Activated B cell treated with CpG ODN at 0.5 μM for 24 hours (primary cell): ENCODE data around the gene SAMD14. TPM values are rescaled to one million over a fixed set of nuclear protein-coding genes. Genes with fewer than 3 reads are reported as not detected.

Experiments
- ATAC-seq: fragments of 200-7000 bp; cut with Tn5 transposase; one replicate; pipeline ENCODE4 v1.10.0; 2021; ENCODE audit warnings: low read depth, mild to moderate bottlenecking, moderate library complexity
- CTCF ChIA-PET: fragments of 350-600 bp; sonication (Branson Sonifier 250); formaldehyde crosslinking; loops from one replicate; lab custom pipeline; 2021; ENCODE audit warnings: antibody characterized with exemption; lab: Charles Lee
- POLR2A ChIA-PET: fragments of 350-600 bp; sonication (Branson Sonifier 250); formaldehyde crosslinking; loops from one replicate; lab custom pipeline; 2021; ENCODE audit warnings: antibody characterized with exemption; lab: Charles Lee
- DNase-seq: peaks from one replicate; pipeline ENCODE4 v3.0.0; 2022
- H3K27ac Mint-ChIP-seq: one replicate; pipeline ENCODE4 v1.8.0; 2020; ENCODE audit warnings: mixed read lengths
- H3K27me3 Mint-ChIP-seq: one replicate; pipeline ENCODE4 v1.8.0; 2021; ENCODE audit warnings: mixed read lengths
- H3K36me3 Mint-ChIP-seq: one replicate; pipeline ENCODE4 v1.8.0; 2021; ENCODE audit warnings: low read depth, mixed read lengths
- H3K4me1 Mint-ChIP-seq: one replicate; pipeline ENCODE4 v1.8.0; 2021; ENCODE audit warnings: mixed read lengths
- H3K4me3 Mint-ChIP-seq: one replicate; pipeline ENCODE4 v1.8.0; 2020; ENCODE audit warnings: mild to moderate bottlenecking, mixed read lengths
- H3K9me3 Mint-ChIP-seq: one replicate; pipeline ENCODE4 v1.8.0; 2020; ENCODE audit warnings: mixed read lengths
- CTCF ChIP-seq: fragments of 200-600 bp; IDR thresholded peaks from one replicate; pipeline ENCODE4 v1.8.0; 2022; ENCODE audit warnings: antibody characterized with exemption, mild to moderate bottlenecking
- intact Hi-C: fragments of 100-400 bp; cut with micrococcal nuclease; formaldehyde crosslinking; loops from one replicate; pipeline ENCODE4 v1.15.1; 2024
- total RNA-seq: library from RNA; stranded (reverse); gene quantifications from 2 replicates; pipeline ENCODE4 v1.2.3, GENCODE V29; 2022

SAMD14 gene
- total RNA-seq, 1 donor from 2014 or later = 4.7 TPM

GRCh38 chr17:50162466-50163254, 32.7 kb upstream of the SAMD14 start:
- DNase-seq = no peak
- Mint-ChIP-seq H3K4me3 (peak overlapping the region; percentile 73), H3K4me1 (peaks cover 48% of the 10 kb centered on the region), H3K27me3 (no peaks in the 10 kb centered on the region), H3K9me3 (no peaks in the 10 kb centered on the region), H3K27ac (no peak overlapping the region), H3K36me3 (no peaks in the 10 kb centered on the region)
- no peak for ATAC-seq
- ChIA-PET CTCF (interaction anchor here (0.7 to 2.8 kb wide), 17 partner anchors 7 to 69 kb away, joined by 3 to 64 read pairs (median 10); partner anchors contain the start of genes PDK2, PPP1R9B and SAMD14), POLR2A (interaction anchor here (1.0 to 2.8 kb wide), 11 partner anchors 11 to 32 kb away, joined by 3 to 61 read pairs (median 7); partner anchors contain the start of gene PPP1R9B)
- intact Hi-C loops = loop anchor here (10.0 kb wide), 1 partner anchor 138 kb away; no protein-coding TSS in a partner anchor
- TF ChIP-seq CTCF = no peak

GRCh38 chr17:50161911-50162288, 31.9 kb upstream of the SAMD14 start:
- Mint-ChIP-seq H3K4me1 (peaks cover 48% of the 10 kb centered on the region), H3K27me3 (no peaks in the 10 kb centered on the region), H3K4me3 (peak overlapping the region; percentile 73), H3K9me3 (no peaks in the 10 kb centered on the region), H3K27ac (peak overlapping the region; percentile 25), H3K36me3 (no peaks in the 10 kb centered on the region)
- no peak for TF ChIP-seq CTCF
- ChIA-PET CTCF (interaction anchor here (0.7 to 2.8 kb wide), 14 partner anchors 8 to 68 kb away, joined by 3 to 64 read pairs (median 10); partner anchors contain the start of genes PDK2, PPP1R9B and SAMD14), POLR2A (interaction anchor here (1.3 to 2.8 kb wide), 4 partner anchors 11 to 22 kb away, joined by 4 to 61 read pairs (median 20); partner anchors contain the start of gene PPP1R9B)
- intact Hi-C loops = loop anchor here (1.0 to 10.0 kb wide), 5 partner anchors 14 to 137 kb away; no protein-coding TSS in a partner anchor
- DNase-seq (no peak), ATAC-seq (no peak)

- ATAC-seq (peak; percentile 95), DNase-seq (peak; percentile 89)
- no peaks in the 10 kb centered on the region for H3K36me3 Mint-ChIP-seq
- peak; percentile 68 for TF ChIP-seq CTCF
- CTCF ChIA-PET = interaction anchor here (1.0 to 2.8 kb wide), 14 partner anchors 9 to 164 kb away, joined by 3 to 64 read pairs (median 10); partner anchors contain the start of genes PDK2, PPP1R9B and SAMD14
- POLR2A ChIA-PET = interaction anchor here (0.6 to 2.8 kb wide), 5 partner anchors 10 to 68 kb away, joined by 4 to 61 read pairs (median 18); partner anchors contain the start of gene PPP1R9B
- H3K4me3 Mint-ChIP-seq = peak overlapping the region; percentile 73
- no peaks in the 10 kb centered on the region for H3K9me3 Mint-ChIP-seq
- H3K4me1 Mint-ChIP-seq = peaks cover 48% of the 10 kb centered on the region
- intact Hi-C loops = loop anchor here (1.0 to 10.0 kb wide), 5 partner anchors 13 to 136 kb away; no protein-coding TSS in a partner anchor
- H3K27me3 Mint-ChIP-seq = no peaks in the 10 kb centered on the region
- H3K27ac Mint-ChIP-seq = peak overlapping the region; percentile 42
Measured at GRCh38 chr17:50161023-50161910, 31.3 kb upstream of the SAMD14 start.

- Mint-ChIP-seq H3K4me1 (peaks cover 33% of the 10 kb centered on the region), H3K27me3 (no peaks in the 10 kb centered on the region), H3K36me3 (no peaks in the 10 kb centered on the region), H3K9me3 (no peaks in the 10 kb centered on the region), H3K4me3 (no peak overlapping the region), H3K27ac (peak overlapping the region; percentile 7)
- ChIA-PET POLR2A (no interaction called here), CTCF (no interaction called here)
- no peak for ATAC-seq
- DNase-seq = no peak
- intact Hi-C loops = no loop called here
- no peak for TF ChIP-seq CTCF
Measured at GRCh38 chr17:50157891-50158290, 27.9 kb upstream of the SAMD14 start.
